ENCODE measurements around the gene ACADS. TPM values are rescaled to one million over a fixed set of nuclear protein-coding genes. Genes with fewer than 3 reads are reported as not detected.

The ACADS gene
- total RNA-seq, 1 experiment from 2014 or later, result 16.1 TPM

GRCh38 chr12:120710805-120711296 lies 14.8 kb upstream of the ACADS start:
- CTCF ChIA-PET, result interaction anchor here (2.0 kb wide), 1 partner anchor 62 kb away, joined by 6 read pairs; no protein-coding TSS in a partner anchor
- BruUV-seq (replicated peaks), result no TSS peak
- intact Hi-C loops (cut with micrococcal nuclease; ENCODE audit: unreplicated experiment), result loop anchor here (2.0 kb wide), 1 partner anchor 22 kb away; no protein-coding TSS in a partner anchor
- Mint-ChIP-seq H3K4me3 (ENCODE audit: low read depth, unreplicated experiment) (peak overlapping the region; percentile 94), H3K27ac (ENCODE audit: unreplicated experiment) (peak overlapping the region; percentile 85), H3K4me1 (ENCODE audit: low read depth, unreplicated experiment) (peaks cover 35% of the 10 kb centered on the region), H3K36me3 (ENCODE audit: insufficient read depth, unreplicated experiment) (peaks cover 42% of the 10 kb centered on the region), H3K9me3 (ENCODE audit: low read depth, unreplicated experiment) (no peaks in the 10 kb centered on the region), H3K27me3 (ENCODE audit: unreplicated experiment) (no peaks in the 10 kb centered on the region)
- no peak for TF ChIP-seq CTCF (IDR thresholded peaks at IDR 0.05; ENCODE audit: unreplicated experiment)
- peak; percentile 53 for DNase-seq

- H3K27me3 Mint-ChIP-seq (ENCODE audit: unreplicated experiment), result no peaks in the 10 kb centered on the region
- no peak for DNase-seq
- intact Hi-C loops (cut with micrococcal nuclease; ENCODE audit: unreplicated experiment), result loop anchor here (2.0 kb wide), 1 partner anchor 23 kb away; no protein-coding TSS in a partner anchor
- CTCF ChIA-PET, result interaction anchor here (2.0 kb wide), 1 partner anchor 62 kb away, joined by 6 read pairs; no protein-coding TSS in a partner anchor
- no TSS peak for BruUV-seq (replicated peaks)
- peak overlapping the region; percentile 85 for H3K27ac Mint-ChIP-seq (ENCODE audit: unreplicated experiment)
- peaks cover 35% of the 10 kb centered on the region for H3K4me1 Mint-ChIP-seq (ENCODE audit: low read depth, unreplicated experiment)
- TF ChIP-seq CTCF (IDR thresholded peaks at IDR 0.05; ENCODE audit: unreplicated experiment), result no peak
- H3K36me3 Mint-ChIP-seq (ENCODE audit: insufficient read depth, unreplicated experiment), result peaks cover 39% of the 10 kb centered on the region
- no peaks in the 10 kb centered on the region for H3K9me3 Mint-ChIP-seq (ENCODE audit: low read depth, unreplicated experiment)
- H3K4me3 Mint-ChIP-seq (ENCODE audit: low read depth, unreplicated experiment), result peak overlapping the region; percentile 94
Observed at GRCh38 chr12:120711411-120711810, 14.2 kb upstream of the ACADS start.

GRCh38 chr12:120712610-120713009 lies 13.0 kb upstream of the ACADS start:
- Mint-ChIP-seq H3K4me1 (ENCODE audit: low read depth, unreplicated experiment) (peaks cover 35% of the 10 kb centered on the region), H3K27ac (ENCODE audit: unreplicated experiment) (no peak overlapping the region)
- intact Hi-C loops (cut with micrococcal nuclease; ENCODE audit: unreplicated experiment), result no loop called here

GRCh38 chr12:120713861-120714482 lies 11.7 kb upstream of the ACADS start:
- peak; percentile 76 for TF ChIP-seq CTCF (IDR thresholded peaks at IDR 0.05; ENCODE audit: unreplicated experiment)
- intact Hi-C loops (cut with micrococcal nuclease; ENCODE audit: unreplicated experiment), result loop anchor here (1.0 kb wide), 2 partner anchors 67 to 131 kb away; no protein-coding TSS in a partner anchor
- peaks cover 47% of the 10 kb centered on the region for H3K4me1 Mint-ChIP-seq (ENCODE audit: low read depth, unreplicated experiment)
- CTCF ChIA-PET, result no interaction called here
- no TSS peak for BruUV-seq (replicated peaks)
- no peak overlapping the region for H3K27ac Mint-ChIP-seq (ENCODE audit: unreplicated experiment)
- H3K36me3 Mint-ChIP-seq (ENCODE audit: insufficient read depth, unreplicated experiment), result peaks cover 59% of the 10 kb centered on the region
- H3K4me3 Mint-ChIP-seq (ENCODE audit: low read depth, unreplicated experiment), result no peak overlapping the region
- H3K27me3 Mint-ChIP-seq (ENCODE audit: unreplicated experiment), result no peaks in the 10 kb centered on the region
- no peaks in the 10 kb centered on the region for H3K9me3 Mint-ChIP-seq (ENCODE audit: low read depth, unreplicated experiment)
- DNase-seq, result peak; percentile 87

More at GRCh38 chr12:120712610-120713009, 13.0 kb upstream of the ACADS start:
- H3K36me3 Mint-ChIP-seq (ENCODE audit: insufficient read depth, unreplicated experiment), result peaks cover 50% of the 10 kb centered on the region
- no peak for DNase-seq
- BruUV-seq (replicated peaks), result no TSS peak
- H3K27me3 Mint-ChIP-seq (ENCODE audit: unreplicated experiment), result no peaks in the 10 kb centered on the region
- no peaks in the 10 kb centered on the region for H3K9me3 Mint-ChIP-seq (ENCODE audit: low read depth, unreplicated experiment)
- H3K4me3 Mint-ChIP-seq (ENCODE audit: low read depth, unreplicated experiment), result no peak overlapping the region
- CTCF ChIA-PET, result no interaction called here
- TF ChIP-seq CTCF (IDR thresholded peaks at IDR 0.05; ENCODE audit: unreplicated experiment), result no peak

All from Calu3 (cell line).